Dermis microvascular lymphatic vessel endothelial cell (primary cell): ENCODE data around the gene RPP21. TPM values are rescaled to one million over a fixed set of nuclear protein-coding genes. Genes with fewer than 3 reads are reported as not detected.
"Not testable (repeated sequence)": the region's sequence is repeated elsewhere in the genome, so short reads cannot be mapped to it uniquely, and the experiment has no call there.

ENCODE experiments used
- DNase-seq, 2 donors: peaks; one replicate each; pipeline versions ENCODE4 v3.0.0 to v3.0.0-alpha.2; 2010; ENCODE audit warnings: low read depth in 2 of 2
- total RNA-seq: library from RNA; depleted of rRNA; stranded (reverse); fragments of >200 nt; gene quantifications from 2 replicates; pipeline ENCODE4 v1.2.1, GENCODE V29; 2014

The RPP21 gene
- total RNA-seq, 1 donor from 2014 or later = 19.8 TPM

DNA sequence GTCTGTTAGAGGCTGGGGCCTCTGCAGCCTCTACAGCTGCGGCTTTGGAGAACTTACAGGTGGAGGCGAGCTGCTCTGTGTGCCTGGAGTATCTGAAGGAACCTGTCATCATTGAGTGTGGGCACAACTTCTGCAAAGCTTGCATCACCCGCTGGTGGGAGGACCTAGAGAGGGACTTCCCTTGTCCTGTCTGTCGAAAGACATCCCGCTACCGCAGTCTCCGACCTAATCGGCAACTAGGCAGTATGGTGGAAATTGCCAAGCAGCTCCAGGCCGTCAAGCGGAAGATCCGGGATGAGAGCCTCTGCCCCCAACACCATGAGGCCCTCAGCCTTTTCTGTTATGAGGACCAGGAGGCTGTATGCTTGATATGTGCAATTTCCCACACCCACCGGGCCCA lies 15.6 kb upstream of the RPP21 start:
- no peak for DNase-seq

DNA sequence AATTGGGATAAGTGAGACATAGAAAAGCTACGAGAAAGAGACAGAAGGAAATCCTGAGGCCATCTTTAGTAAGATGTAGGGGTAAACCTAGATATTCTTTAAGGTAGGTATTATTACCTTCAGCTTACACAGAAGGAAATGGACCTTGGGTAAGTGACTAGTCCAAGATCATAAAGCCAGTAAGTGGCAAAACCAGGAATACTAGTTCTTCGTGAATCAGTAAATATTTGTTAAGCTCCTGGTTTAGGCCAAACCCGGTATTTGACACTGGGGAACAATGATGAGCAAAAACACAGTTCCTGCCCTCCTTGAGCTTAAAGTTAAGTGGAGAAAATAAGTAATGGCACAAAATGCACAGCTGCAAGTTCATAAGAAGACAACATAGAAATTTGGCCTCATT lies 13.0 kb upstream of the RPP21 start:
- no peak for DNase-seq

DNA sequence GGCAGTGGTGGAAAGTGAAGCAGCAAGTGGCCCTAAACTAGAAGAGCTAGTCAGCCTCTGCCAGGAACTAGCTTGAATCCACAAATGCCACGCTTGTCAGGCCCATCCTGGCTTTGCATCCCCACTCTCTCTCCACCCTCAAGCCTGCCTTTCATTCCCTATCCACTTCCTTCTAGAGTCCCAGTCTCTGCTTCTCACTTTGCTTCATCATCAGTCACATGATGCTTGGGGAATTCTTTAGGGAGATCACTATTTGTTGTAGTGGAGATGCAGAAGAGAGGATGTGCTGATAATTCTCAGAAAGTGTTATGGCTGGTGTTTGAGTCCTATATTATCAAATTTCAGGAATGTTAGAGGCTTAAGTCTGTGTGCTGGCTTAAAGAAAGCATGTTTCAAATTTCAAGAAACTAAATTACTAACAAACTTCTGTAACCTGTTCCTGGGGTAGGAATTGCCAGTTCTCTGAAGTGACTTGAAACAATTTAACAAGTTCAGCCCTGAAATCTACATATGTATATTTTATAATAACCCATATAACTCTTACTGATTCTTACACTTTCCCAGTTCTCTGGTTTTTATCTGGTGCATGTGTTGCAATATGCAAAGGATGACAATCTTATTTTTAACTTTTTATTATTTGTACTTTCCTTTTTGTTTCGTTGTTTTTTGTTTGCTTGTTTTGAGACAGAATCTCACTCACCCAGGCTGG lies 10.7 kb upstream of the RPP21 start:
- no peak for DNase-seq

DNA sequence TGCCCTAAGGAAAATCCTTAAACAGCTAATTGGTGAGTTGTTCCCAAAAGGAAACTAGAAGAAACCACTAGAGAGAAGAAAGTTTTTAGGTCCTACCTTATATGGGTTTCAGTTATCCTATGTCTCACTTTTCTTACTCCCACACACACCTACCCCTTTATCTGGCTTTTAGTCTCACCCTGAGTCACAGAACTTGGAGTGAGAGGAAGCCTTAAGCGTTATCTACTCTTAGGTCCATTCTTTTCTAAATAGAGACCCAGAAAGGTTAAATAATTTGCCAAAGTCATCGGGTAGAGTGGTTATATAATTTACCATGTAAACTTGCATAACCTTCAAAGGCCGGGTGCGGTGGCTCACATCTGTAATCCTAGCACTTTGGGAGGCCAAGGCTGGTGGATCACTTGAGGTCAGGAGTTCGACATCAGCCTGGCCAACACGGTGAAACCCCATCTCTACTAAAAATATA lies 4.3 kb upstream of the RPP21 start:
- no peak for DNase-seq

DNA sequence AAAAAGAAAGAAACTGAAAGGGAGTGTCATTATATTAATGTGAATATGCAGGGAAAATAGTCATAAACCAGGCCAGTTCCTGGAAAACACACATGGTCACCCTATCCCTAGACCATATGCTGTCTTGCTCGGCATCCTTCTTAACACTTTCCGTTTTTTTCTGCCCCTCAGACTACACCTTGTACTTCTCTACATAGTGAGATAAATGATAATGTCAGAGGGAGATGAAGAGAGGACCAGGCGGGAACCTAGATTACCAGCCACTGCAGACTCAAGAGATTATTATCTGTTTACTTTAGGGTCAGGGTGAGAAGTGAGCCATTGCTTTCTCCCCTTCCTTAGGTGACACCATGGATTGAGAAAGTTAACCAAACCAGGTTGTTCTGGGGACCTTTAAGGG lies 3.7 kb upstream of the RPP21 start:
- DNase-seq = no peak

DNA sequence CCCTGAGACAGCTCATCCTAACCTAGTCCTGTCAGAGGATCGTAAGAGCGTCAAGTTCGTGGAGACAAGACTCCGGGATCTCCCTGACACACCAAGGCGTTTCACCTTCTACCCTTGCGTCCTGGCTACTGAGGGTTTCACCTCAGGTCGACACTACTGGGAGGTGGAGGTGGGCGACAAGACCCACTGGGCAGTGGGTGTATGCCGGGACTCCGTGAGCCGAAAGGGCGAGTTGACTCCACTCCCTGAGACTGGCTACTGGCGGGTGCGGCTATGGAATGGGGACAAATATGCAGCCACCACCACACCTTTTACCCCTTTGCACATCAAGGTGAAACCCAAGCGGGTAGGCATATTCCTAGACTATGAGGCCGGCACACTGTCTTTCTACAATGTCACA lies 3.2 kb upstream of the RPP21 start:
- no peak for DNase-seq

DNA sequence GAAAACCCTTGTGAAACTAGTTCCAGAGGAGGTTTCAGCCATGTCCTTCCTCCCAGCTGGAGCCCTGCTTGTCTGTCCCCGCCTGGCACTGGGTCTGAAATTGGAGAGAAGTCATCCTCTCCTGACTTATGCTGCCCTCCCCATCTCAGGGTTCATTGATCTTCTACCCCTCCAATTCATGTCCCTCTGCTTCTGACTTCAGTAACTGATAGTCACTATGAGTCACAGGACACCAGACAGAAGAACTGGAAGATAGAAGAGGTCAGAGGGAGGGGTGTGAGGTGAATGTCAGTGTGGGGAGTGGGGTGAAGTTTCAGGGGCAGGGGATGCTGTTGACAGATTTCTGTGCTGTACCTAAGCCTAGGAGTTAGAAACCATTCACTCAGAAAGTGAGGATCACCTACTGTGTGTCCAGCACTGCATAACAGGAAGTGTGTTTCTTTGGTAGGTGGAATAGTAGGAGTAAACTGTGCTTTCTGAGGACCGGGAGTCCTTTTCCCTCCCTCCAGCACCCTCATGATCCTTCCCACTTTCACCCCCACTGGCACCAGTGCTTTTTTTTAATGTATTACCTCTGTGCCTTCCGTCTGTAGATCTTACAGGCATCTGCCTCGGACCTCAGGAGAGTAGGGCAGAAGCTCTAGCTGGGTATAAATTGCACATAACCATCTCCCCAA lies 627 bp upstream of the RPP21 start:
- DNase-seq = no peak

DNA sequence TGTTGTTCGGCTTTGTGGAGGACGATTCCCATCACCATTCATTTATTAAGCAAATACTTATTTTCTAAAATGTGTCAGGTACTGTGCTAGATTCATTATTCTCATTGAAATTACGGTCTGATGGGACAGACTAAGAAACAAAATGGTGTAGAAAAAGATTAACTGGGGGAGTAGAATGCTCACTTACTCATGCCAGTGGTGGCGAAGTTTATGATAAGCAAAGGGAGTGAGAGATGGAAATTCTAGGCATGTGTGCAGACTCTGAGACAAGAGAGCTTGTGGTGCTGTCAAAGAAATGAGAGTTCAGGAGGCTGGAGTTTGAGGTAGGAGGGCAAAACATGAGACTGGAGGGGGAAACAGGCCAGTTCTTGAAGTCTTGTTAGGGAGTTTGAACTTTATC lies 896 bp downstream of the RPP21 start:
- no peak for DNase-seq

DNA sequence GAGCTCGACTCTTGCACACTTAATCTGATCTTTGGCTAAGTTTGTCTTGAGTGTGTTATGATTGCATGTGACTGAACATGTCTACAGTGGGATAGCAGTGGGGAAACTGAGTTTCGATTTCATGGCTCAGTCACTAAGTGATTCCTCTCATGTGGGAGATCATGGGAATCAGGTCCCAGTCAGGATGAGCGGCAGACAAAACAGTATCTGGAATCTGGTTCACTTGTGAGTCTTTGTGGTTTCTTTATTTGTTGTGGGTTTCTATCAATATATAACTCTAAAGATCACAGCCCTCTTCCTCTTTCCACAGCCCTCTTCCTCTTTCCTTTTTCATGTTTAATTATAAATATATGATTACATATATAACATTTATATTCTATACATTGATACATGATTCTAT lies 4.0 kb downstream of the RPP21 start:
- DNase-seq = no peak

DNA sequence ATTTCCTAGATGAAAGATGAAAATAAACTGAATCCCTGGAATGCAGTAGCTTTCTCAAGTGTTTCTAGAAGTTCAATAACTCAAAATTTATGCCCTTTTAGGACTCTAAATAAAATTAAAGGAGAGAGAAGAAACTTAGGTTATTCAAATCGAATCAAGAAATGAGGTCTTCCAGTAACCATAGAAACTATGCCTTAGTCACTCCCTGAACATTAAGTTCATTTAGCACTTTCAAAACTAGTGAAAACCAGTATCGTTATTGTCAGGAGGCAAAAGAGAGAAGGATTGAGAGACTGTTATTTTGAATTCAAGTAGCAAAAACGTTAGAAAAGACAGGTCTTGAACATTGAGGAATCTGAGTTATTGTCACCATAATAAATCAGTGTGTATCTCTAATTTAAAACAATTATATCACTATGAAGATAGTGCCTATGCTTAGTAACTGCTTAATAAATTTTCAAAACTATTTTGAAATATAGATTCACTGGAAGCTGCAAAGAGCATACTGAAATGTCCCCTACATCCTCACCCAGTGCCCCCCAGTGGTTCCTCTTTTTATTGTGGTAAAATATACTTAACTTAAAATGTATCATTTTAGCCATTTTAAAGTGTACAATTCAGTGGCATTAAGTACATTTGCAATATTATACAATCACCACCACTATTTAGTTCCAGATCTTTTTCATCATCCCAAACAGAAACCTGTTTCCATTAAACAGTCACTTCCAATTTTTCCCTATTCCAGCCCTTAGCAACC lies 4.6 kb downstream of the RPP21 start:
- DNase-seq = no peak

DNA sequence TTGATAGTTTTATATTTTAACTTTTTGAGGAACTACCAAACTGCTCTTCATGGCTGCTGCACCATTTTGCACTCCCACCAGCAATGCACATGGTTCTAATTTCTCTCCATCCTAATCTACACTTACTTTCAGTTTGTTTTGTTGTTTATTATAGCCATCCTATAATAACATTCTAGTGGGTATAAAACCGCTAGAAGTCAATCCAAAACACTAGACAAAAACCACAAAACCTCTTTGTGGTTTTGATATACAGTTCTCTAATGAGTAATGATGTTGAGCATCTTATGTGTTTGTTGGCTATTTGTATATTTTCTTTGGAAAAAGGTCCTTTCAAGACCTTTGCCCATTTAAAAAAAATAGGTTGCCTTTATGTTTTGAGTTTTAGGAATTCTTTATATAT lies 5.6 kb downstream of the RPP21 start:
- no peak for DNase-seq

DNA sequence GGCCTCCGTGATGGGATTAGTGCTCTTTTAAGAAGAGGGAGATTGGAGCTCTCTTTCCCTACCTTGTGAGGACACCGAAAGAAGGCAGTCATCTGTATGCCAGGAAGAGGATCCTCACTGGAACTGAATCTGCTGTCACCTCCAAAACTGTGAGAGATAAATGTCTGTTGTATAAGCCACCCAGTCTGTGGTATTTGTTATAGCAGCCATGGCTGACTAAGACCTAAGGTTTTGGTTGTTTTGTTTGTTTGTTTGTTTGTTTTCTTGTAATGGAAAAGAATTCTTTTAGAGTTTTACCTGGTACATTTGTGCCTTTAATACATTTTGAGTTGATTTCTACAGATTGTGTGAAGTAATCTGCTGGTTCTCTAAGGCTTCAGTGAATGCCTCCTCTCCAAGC lies 7.6 kb downstream of the RPP21 start:
- DNase-seq = no peak

DNA sequence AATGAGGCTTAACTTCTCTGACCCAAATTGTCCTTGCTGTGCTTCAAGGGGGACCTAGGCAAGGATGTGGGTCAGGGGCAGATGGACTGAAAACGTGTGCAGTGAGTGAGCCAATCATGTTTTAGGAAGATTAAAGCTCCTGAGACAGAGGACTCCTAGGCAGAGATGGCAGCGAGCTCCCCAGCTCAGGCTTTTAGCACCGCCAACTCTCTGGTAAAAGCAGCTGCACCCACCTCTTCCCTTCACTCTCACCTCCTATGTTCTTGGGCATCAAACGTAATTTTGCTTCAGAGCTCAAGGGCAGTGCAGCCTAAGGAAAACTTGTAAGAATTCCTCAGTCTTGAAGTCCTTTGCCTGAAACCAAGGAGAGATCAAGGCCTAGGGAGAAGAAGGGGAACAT lies 10.3 kb downstream of the RPP21 start:
- no peak for DNase-seq

DNA sequence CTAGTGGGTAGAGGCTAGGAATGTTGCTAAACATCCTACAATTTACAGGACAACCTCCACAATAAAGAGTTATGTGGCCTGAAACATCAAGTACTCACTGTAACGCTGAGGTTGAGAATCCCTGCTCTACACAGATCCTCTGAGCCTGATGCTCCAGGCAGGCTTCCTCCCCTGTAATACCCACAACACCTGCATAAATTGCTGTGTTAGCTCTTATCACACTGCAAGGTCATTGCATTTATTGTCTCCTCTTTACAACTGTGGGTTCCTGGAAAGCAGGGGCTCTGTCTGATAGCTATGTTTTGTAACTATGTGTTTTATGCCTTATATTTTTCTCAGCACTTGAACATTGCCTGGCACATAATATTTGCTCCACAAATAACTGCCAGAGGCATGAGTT lies 11.6 kb downstream of the RPP21 start:
- DNase-seq = no peak

DNA sequence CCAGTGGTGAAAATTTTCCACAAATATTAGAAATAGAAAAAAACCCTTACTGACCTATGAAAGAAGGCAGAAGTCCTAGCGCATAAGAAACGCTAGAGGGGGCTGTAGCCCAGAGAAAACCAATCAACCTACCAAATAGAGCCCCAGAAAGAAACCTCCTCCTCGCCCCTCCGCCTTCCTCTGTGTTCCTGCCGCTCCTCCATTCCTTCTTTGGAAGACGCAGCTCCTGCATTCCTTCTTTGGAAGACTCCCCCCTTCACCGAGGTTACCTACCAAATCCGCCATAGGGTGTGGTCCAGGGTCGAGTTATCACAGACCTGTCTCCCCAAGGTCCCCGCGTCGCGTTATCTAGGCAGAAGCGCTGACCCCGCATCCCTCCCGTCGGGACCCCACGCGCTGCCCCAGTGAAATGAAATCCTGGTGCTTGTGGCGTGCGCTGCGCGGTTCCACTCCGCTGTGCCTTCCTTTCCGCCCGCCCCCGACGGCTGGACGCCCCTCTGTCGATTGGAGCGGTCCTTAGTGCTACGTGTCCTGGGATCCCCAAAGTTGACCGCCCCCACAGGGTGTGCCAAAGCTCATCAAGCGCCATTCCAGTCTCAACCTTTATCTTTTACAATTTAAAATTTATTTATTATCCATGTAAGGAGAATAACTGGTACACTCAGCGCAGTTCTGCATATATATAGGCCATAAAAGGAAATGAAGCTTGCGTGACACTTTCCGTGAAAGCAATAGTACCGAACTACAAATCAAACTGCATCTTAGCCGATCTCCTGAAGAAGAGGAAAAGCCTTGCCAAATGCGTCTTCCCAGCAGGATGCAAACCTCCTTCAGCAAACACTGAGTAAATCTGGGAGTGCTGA lies 13.0 kb downstream of the RPP21 start:
- DNase-seq = peak; percentile 40 to 77

DNA sequence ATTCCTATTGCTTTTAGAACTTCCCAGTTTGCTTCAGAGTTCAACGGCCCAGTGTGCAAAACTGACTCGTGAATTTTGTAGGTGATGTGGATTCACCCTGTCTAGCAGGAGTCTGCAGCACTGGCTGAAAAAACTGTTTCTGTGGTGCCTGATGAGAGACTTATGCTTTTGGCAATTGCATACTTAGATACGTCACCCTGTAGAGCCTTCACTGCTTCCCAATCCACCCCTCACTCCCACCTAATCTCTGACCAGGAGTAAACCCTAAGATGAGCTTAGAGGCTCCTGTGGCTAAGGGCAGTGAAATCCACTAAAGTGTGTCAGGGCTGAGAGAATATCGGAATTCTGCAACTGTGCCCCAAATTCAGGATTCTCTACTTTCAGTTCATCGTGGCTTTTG lies 14.3 kb downstream of the RPP21 start:
- DNase-seq = no peak

DNA sequence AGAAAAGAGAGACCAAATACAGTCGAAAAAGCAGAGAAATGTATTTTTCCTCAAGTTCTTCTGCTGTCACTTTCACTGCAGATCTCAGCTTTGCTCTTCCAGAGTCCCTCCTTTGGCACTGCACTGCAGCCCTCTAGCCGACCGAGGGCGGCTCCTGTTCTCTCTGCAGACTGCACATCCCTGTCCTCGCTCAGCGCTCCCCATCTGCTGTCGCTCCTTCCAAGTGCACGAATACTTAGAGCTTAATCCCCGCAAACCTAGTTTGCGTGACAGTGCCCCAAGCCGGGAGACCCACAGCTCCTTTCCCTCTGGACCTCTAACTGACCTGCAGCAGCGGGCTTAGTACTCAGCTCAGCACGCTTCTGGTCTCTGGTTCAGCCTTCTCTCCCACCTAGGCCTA lies 15.2 kb downstream of the RPP21 start:
- DNase-seq = no peak

DNA sequence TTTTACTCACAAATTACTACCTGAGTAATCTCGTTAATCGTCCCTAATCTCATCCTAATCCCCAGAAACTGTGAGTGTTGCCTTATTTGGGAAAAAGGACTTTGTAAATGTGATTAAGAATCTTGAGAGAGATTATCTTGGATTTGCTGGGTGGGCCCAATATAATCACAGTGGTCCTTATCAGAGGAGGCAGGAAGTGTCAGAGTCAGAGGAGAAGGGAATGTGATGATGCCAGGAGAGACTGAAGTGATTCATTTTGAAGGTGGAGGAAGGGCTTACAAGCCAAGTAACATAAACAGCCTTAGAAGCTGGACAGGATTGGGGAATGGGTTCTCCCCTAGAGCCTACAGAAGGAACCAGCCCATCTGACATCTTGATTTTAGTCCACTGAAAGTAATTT lies 16.7 kb downstream of the RPP21 start:
- DNase-seq = no peak

DNA sequence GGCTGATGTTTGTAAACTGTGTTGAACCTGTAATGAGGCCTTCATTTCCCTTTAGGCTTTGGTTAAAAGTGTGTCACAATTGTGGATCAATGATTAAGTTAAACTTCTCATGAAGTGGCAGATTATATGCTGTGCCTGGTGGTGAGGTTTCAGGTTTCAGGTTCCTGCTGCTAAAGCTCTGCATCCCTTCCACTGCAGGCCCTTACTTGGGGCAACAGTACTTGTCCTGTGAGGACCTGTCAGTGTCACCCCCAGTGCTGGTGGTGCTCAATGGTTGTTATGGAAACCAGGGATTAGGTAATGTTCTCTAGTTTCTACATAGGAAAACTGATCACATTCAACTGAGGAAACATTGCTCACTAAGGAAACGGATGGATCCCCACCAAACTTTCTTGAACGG lies 18.5 kb downstream of the RPP21 start:
- DNase-seq = no peak

DNA sequence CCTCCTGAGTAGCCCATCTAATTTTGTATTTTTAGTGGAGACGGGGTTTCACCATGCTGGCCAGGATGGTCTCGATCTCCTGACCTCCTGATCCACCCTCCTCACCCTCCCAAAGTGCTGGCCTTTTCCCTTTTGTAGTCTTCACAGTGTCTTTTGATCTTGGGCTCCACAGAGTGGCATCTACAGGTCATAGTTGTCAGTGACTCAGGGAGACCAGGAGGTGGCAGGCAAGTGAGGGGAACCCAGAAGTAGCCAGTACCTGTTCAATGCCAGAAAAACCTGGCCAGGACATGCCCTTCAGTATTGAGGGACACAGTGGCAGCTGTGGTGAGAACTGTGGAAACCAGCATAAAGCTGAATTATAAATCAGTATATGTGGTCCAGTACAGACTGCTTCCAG lies 19.6 kb downstream of the RPP21 start:
- no peak for DNase-seq

DNA sequence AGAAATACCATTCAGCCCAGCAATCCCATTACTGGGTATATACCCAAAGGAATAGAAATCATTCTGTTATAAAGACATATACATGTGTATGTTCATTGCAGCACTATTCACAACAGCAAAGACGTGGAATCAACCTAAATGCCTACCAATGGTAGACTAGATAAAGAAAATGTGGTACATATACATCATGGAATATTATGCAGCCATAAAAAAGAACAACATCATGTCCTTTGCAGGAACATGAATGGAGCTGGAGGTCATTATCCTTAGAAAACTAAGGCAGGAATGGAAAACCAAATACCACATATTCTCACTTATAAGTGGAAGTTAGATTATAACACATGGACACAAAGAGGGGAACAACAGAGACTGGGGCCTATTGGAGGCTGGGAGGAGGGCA lies 24.3 kb downstream of the RPP21 start:
- not testable (repeated sequence) for DNase-seq
